Measurements from ENCODE around the gene DRP2.

Gene DRP2

DNA sequence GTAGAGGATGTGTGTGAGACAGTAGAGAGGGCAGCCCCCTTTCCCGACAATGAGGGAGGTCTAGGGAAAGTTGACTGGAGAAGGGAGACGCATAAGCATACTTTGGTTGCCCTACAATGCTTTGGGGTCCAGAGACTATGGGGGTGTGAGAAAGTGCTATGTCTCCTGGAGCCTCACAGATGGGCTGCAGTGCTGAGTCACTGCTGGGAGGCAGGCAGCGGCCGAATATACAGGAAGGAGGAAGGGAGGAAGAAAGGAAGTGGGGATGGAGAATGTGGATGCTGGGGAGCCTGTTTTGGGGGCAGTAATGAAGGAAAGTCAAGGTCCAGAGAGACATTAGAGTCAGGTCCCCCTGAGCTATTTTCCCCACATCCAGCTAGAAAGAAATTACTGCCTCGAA, 12.7 kb downstream of the DRP2 start:
- DNase-seq (ENCODE audit: low read depth): no peak
- H3K4me3 ChIP-seq (ENCODE audit: control insufficient read depth, low read depth, low read length): no peak overlapping the region
- TF ChIP-seq, protein P1, sequence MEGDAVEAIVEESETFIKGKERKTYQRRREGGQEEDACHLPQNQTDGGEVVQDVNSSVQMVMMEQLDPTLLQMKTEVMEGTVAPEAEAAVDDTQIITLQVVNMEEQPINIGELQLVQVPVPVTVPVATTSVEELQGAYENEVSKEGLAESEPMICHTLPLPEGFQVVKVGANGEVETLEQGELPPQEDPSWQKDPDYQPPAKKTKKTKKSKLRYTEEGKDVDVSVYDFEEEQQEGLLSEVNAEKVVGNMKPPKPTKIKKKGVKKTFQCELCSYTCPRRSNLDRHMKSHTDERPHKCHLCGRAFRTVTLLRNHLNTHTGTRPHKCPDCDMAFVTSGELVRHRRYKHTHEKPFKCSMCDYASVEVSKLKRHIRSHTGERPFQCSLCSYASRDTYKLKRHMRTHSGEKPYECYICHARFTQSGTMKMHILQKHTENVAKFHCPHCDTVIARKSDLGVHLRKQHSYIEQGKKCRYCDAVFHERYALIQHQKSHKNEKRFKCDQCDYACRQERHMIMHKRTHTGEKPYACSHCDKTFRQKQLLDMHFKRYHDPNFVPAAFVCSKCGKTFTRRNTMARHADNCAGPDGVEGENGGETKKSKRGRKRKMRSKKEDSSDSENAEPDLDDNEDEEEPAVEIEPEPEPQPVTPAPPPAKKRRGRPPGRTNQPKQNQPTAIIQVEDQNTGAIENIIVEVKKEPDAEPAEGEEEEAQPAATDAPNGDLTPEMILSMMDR (IDR thresholded peaks at IDR 0.05; ENCODE audit: control insufficient read depth, insufficient read depth, low read depth, low read length, missing control alignments): no peak

DNA sequence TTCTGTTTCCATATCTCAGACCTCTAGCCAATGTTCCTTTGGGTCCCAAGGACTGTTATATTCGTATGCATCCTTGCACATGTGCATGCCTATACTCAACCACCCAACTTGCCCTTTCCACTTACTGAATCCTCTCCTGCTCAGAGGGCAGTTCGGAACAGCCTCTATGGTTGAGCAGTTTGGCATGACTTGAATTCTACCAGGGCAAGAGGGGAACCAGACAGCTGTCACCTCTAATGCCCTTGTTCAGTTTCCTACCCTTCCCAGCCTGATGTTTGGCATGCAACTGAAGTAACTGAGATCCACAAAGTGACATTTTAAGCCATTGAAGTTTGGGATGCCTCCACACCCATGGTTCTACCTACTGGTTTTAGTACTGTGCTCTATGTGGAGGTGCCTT, 17.5 kb downstream of the DRP2 start:
- no peak for DNase-seq (ENCODE audit: low read depth)
- H3K4me3 ChIP-seq (ENCODE audit: control insufficient read depth, low read depth, low read length): no peak overlapping the region
- TF ChIP-seq, protein P1 (IDR thresholded peaks at IDR 0.05; ENCODE audit: control insufficient read depth, insufficient read depth, low read depth, low read length, missing control alignments): no peak

DNA sequence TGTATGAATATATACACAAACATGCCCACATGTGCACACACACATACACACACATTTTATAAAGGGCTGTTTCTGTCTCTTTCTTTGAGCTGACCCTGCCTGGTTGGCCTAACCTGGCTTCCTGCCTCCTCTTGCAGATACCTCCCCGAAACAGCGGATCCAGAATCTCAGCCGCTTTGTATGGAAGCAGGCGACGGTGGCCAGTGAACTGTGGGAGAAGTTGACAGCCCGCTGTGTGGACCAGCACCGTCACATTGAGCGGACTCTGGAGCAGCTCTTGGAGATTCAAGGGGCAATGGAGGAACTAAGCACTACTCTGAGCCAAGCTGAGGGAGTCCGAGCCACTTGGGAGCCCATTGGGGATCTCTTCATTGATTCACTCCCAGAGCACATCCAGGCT, 21.9 kb downstream of the DRP2 start:
- DNase-seq (ENCODE audit: low read depth): no peak
- no peak overlapping the region for H3K4me3 ChIP-seq (ENCODE audit: control insufficient read depth, low read depth, low read length)
- TF ChIP-seq, protein P1 (IDR thresholded peaks at IDR 0.05; ENCODE audit: control insufficient read depth, insufficient read depth, low read depth, low read length, missing control alignments): no peak

DNA sequence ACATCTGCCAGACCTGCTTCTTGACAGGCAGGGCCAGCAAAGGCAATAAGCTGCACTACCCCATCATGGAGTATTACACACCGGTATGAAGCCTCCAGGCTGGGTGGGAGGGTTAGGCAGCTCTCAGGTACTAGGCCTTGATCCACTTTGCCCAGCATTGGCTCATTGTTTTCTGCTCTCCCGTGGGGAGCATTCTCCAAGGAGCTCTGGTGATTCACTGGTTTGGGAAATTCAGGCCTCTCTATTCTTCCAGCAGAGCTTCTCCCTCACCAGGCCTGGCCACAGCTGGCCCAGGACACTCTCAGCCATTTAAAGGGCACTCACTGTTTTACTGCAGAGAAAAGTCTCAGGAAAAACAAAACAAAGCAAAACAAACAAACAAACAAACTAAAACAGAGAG, 33.0 kb downstream of the DRP2 start:
- TF ChIP-seq, protein P1 (IDR thresholded peaks at IDR 0.05; ENCODE audit: control insufficient read depth, insufficient read depth, low read depth, low read length, missing control alignments): no peak
- H3K4me3 ChIP-seq (ENCODE audit: control insufficient read depth, low read depth, low read length): no peak overlapping the region
- no peak for DNase-seq (ENCODE audit: low read depth)

DNA sequence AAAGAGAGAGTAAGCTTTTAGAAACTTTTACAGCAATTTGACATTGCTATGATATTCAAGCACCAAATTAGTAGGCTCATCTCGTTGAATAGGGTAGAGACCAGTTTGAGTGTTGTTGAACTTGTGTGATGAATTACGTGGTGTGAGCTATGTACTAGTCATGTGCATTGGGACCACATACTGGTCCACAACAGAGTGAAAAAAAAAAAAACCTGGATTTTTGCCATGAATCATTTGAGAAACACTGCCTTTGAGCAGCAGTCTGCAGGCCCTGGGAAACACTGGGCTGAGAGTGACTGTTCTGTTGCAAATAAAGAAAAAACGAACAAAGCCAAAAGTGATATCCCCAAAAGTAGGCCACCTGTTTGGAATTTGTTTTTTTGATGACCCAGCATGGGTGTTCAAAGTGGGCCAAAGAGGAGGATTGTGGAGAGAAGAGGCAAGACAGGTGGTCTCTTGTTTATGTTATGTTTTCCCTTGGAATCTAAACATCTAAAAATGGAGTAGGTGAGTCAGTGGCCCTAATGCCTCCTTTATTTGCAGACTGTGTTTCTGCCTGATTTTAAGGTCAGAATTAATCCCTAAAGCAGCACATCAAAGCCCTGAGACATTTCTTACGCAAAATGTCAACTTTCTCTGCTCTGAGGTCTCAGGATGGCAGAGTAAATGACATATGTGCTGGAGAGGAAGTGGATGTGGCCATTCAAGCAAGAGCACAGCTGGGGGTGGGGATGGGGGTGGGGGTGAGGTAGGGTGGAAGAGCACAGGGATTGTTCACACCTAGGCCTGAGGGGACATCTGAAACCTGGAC, 38.1 kb downstream of the DRP2 start:
- H3K4me3 ChIP-seq (ENCODE audit: control insufficient read depth, low read depth, low read length): no peak overlapping the region
- TF ChIP-seq, protein P1 (IDR thresholded peaks at IDR 0.05; ENCODE audit: control insufficient read depth, insufficient read depth, low read depth, low read length, missing control alignments): no peak
- no peak for DNase-seq (ENCODE audit: low read depth)

DNA sequence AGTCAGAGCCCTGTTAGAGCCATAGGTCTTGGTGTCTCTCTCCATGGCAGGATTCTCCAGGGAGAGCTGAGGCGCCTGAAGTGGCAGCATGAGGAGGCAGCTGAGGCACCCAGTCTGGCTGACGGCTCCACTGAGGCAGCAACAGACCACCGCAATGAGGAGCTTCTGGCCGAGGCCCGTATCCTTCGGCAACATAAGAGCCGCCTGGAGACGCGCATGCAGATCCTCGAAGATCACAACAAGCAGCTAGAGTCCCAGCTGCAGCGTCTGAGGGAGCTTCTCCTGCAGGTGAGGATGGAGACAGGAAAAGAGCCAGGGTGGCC, 38.6 kb downstream of the DRP2 start:
- TF ChIP-seq, protein P1 (IDR thresholded peaks at IDR 0.05; ENCODE audit: control insufficient read depth, insufficient read depth, low read depth, low read length, missing control alignments): no peak
- no peak overlapping the region for H3K4me3 ChIP-seq (ENCODE audit: control insufficient read depth, low read depth, low read length)
- DNase-seq (ENCODE audit: low read depth): no peak

Data from AG09309 (cell line).